Measurements from ENCODE around the gene SPATS2L.

SPATS2L gene, protein sequence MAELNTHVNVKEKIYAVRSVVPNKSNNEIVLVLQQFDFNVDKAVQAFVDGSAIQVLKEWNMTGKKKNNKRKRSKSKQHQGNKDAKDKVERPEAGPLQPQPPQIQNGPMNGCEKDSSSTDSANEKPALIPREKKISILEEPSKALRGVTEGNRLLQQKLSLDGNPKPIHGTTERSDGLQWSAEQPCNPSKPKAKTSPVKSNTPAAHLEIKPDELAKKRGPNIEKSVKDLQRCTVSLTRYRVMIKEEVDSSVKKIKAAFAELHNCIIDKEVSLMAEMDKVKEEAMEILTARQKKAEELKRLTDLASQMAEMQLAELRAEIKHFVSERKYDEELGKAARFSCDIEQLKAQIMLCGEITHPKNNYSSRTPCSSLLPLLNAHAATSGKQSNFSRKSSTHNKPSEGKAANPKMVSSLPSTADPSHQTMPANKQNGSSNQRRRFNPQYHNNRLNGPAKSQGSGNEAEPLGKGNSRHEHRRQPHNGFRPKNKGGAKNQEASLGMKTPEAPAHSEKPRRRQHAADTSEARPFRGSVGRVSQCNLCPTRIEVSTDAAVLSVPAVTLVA

DNA sequence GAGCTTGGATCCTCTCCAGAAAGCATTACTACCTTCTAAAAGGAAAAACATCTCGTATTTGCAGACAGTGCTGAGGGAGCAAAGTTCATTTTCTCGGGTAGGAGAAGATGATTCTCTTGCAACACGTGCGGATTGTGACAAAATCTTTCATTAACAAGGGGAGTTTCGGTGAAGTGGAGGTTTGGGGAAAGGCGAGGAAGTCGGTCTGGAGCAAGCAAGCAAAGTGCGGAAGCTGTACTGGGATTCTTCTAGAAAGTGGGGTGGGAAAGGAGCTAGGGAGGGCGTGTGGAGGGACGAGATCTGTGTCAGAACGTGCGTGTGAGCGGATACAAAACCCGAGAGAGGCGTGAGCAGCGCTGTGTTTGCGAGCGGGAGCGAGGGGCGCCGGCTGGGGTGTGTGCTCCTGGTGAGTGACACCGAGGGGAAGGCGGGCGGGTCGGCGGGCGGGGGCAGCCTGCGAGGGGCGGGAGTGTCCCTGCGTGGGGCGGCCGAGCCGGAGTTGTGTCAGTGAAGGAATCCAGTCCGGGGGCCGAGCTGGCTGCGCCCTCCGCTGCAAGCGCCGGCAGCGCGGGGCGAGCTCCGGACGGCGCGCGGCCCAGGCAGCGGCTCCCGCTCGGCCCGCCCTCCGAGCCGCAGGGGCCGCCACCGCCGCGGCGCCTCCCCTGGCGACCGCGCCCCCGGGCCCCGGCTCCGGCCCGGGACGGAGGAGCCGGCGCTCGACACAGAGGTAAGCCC, at the start of gene SPATS2L:
Gene SPATS2L, plus strand, starts transcription at position 498 of the 735 bp plus-strand sequence. CDS start 82,552 bp downstream, outside the sequence.
- Mint-ChIP-seq H3K27ac (peak within 1 kb of the TSS; percentile 71), H3K4me3 (peak within 1 kb of the TSS; percentile 81), H3K9me3 (no peaks in the 10 kb centered on the region), H3K36me3 (ENCODE audit: low read depth) (peaks cover 3% of the 10 kb centered on the region), H3K4me1 (ENCODE audit: low read depth) (peaks cover 17% of the 10 kb centered on the region), H3K27me3 (peaks cover 30% of the 10 kb centered on the region)
- peak; percentile 74 for DNase-seq

DNA sequence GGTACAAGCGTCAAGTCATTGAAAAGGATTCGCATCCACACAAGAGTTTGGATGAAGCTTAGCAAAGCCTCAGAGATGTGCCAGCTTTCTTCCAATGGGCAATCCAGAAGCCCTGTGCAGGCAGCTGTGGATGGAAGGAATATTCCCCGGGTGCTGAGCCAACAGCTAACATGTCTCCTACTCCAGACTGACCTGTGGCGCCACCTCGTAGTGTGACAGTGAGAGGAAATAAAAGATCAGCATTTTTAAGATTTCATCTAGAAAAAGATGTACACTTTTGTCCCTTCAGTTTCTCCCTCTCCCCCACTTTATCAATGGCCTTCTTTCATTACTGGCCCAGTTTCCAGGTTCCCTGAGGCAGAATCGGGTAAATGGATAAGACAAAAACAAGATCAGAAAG, 48.9 kb upstream of the SPATS2L start:
- no peak overlapping the region for H3K4me3 Mint-ChIP-seq
- H3K4me1 Mint-ChIP-seq (ENCODE audit: low read depth), result no peaks in the 10 kb centered on the region

GRCh38 chr2:200258081-200258480, 48.4 kb upstream of the SPATS2L start:
- no peak overlapping the region for H3K4me3 Mint-ChIP-seq
- no peaks in the 10 kb centered on the region for H3K27me3 Mint-ChIP-seq
- H3K9me3 Mint-ChIP-seq, result no peaks in the 10 kb centered on the region
- no peaks in the 10 kb centered on the region for H3K36me3 Mint-ChIP-seq (ENCODE audit: low read depth)
- no peak overlapping the region for H3K27ac Mint-ChIP-seq
- H3K4me1 Mint-ChIP-seq (ENCODE audit: low read depth), result no peaks in the 10 kb centered on the region
- no peak for DNase-seq

More for the DNA sequence above, 48.9 kb upstream of the SPATS2L start:
- no peak overlapping the region for H3K27ac Mint-ChIP-seq
- H3K27me3 Mint-ChIP-seq, result peaks cover 4% of the 10 kb centered on the region
- H3K9me3 Mint-ChIP-seq, result no peaks in the 10 kb centered on the region
- H3K36me3 Mint-ChIP-seq (ENCODE audit: low read depth), result no peaks in the 10 kb centered on the region
- DNase-seq, result no peak

DNA sequence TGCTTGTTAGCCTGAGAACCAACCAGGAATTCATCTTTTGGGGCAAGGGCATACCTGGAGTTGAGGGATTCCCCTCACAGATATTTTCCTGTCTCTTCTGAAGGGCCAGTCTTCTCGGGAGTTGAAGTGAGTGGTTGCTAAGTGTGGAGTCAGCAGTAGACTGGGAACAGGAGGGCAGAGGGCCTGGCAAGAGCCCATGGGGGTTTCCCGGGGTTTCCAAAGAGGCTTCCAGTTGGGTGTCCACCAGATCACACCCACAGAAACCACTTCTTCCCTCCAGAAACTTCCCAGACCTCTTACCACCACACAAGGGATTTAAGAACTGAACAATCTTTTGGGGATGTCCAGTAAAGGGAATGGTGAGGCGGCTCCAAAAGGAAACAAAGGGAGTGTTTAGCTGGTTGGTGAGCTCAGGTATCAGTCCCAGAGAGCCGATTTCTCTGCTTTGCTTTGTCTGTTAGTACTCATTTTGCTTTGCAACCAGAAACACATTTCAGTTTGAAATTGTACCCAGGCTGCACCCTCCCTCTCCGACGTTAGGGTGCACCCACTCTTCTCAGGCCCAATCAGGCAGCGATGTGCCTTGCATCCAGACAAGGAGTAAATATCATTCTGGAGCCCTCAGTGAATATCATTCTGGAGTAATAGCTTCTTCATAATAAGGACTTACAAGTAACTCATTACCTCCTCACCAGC, 47.5 kb upstream of the SPATS2L start:
- Mint-ChIP-seq H3K27ac (no peak overlapping the region), H3K4me3 (no peak overlapping the region), H3K36me3 (ENCODE audit: low read depth) (no peaks in the 10 kb centered on the region), H3K27me3 (no peaks in the 10 kb centered on the region), H3K9me3 (no peaks in the 10 kb centered on the region), H3K4me1 (ENCODE audit: low read depth) (no peaks in the 10 kb centered on the region)
- no peak for DNase-seq

GRCh38 chr2:200259577-200259957, 46.9 kb upstream of the SPATS2L start:
- no peaks in the 10 kb centered on the region for H3K4me1 Mint-ChIP-seq (ENCODE audit: low read depth)
- H3K27ac Mint-ChIP-seq, result no peak overlapping the region
- H3K36me3 Mint-ChIP-seq (ENCODE audit: low read depth), result no peaks in the 10 kb centered on the region
- H3K9me3 Mint-ChIP-seq, result no peaks in the 10 kb centered on the region
- DNase-seq, result no peak
- no peaks in the 10 kb centered on the region for H3K27me3 Mint-ChIP-seq
- no peak overlapping the region for H3K4me3 Mint-ChIP-seq

DNA sequence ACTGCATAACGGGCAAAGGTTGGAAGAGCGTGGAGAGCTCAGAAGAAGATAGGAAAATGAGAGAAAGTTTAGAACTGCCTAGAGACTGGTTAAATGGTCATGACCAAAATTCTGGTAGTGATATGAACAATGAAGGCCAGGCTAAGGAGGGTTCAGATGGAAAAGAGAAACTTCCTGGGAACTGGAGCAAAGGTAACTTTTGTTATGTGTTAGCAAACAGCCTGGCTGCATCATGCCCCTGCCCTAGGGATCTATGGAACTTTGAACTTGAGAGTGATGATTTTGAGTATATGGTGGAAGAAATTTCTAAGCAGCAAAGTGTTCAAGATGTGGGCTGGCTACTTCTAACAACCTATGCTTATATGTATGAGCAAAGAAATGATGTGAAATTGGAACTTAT, 44.4 kb upstream of the SPATS2L start:
- DNase-seq, result no peak
- Mint-ChIP-seq H3K4me3 (no peak overlapping the region), H3K9me3 (no peaks in the 10 kb centered on the region), H3K27ac (no peak overlapping the region), H3K36me3 (ENCODE audit: low read depth) (no peaks in the 10 kb centered on the region), H3K27me3 (no peaks in the 10 kb centered on the region), H3K4me1 (ENCODE audit: low read depth) (no peaks in the 10 kb centered on the region)

- no peaks in the 10 kb centered on the region for H3K9me3 Mint-ChIP-seq
- DNase-seq, result no peak
- no peaks in the 10 kb centered on the region for H3K27me3 Mint-ChIP-seq
- no peaks in the 10 kb centered on the region for H3K4me1 Mint-ChIP-seq (ENCODE audit: low read depth)
- no peaks in the 10 kb centered on the region for H3K36me3 Mint-ChIP-seq (ENCODE audit: low read depth)
- H3K27ac Mint-ChIP-seq, result no peak overlapping the region
- H3K4me3 Mint-ChIP-seq, result no peak overlapping the region
Measured at GRCh38 chr2:200263279-200263678, 43.2 kb upstream of the SPATS2L start.

DNA sequence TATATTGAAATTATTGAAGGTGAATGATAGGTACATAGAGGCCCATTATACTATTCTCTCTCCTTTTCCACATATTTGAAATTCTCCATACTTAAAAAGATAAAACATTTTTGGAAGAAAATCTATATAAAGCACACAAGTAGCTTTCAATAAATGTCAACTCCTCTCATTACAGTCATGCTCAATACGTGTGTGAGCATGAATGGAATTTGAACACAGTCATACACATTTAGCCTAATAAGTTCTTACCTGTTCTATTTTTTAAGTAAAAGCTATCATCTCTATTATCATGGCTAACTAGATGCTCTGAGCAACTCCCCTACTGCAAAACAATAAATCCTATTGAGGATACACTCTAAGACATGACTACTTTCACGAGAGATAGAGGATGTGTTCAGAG, 41.9 kb upstream of the SPATS2L start:
- no peaks in the 10 kb centered on the region for H3K4me1 Mint-ChIP-seq (ENCODE audit: low read depth)
- H3K9me3 Mint-ChIP-seq, result no peaks in the 10 kb centered on the region
- DNase-seq, result no peak
- no peak overlapping the region for H3K27ac Mint-ChIP-seq
- H3K36me3 Mint-ChIP-seq (ENCODE audit: low read depth), result no peaks in the 10 kb centered on the region
- H3K27me3 Mint-ChIP-seq, result no peaks in the 10 kb centered on the region
- H3K4me3 Mint-ChIP-seq, result no peak overlapping the region

GRCh38 chr2:200266406-200266805, 40.1 kb upstream of the SPATS2L start:
- DNase-seq, result no peak
- Mint-ChIP-seq H3K27ac (no peak overlapping the region), H3K4me1 (ENCODE audit: low read depth) (no peaks in the 10 kb centered on the region), H3K4me3 (no peak overlapping the region), H3K27me3 (no peaks in the 10 kb centered on the region), H3K36me3 (ENCODE audit: low read depth) (no peaks in the 10 kb centered on the region), H3K9me3 (no peaks in the 10 kb centered on the region)

GRCh38 chr2:200267350-200267749, 39.1 kb upstream of the SPATS2L start:
- Mint-ChIP-seq H3K4me3 (no peak overlapping the region), H3K9me3 (no peaks in the 10 kb centered on the region), H3K4me1 (ENCODE audit: low read depth) (no peaks in the 10 kb centered on the region), H3K27me3 (no peaks in the 10 kb centered on the region), H3K27ac (no peak overlapping the region), H3K36me3 (ENCODE audit: low read depth) (no peaks in the 10 kb centered on the region)
- DNase-seq, result no peak

DNA sequence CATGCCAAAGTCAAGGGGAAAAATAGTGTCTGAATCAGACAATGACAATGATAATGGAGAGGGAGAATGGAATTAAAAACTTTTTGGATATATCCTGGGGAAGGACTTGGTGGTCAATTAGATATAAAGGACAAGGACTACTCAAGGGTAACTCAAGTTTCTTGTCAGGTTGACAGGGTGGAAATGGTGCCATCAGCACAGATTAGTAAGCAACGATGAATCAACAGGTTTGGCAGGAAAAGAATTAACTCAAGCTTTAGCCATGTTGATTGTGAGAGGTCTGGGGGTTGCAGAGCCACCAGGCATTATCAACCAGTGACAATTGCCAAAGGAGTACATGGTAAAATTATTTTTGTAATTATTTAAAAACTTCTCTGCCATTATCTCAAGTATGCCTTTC, 35.8 kb upstream of the SPATS2L start:
- Mint-ChIP-seq H3K4me3 (no peak overlapping the region), H3K4me1 (ENCODE audit: low read depth) (no peaks in the 10 kb centered on the region), H3K27me3 (no peaks in the 10 kb centered on the region), H3K9me3 (no peaks in the 10 kb centered on the region), H3K36me3 (ENCODE audit: low read depth) (no peaks in the 10 kb centered on the region), H3K27ac (no peak overlapping the region)
- no peak for DNase-seq

DNA sequence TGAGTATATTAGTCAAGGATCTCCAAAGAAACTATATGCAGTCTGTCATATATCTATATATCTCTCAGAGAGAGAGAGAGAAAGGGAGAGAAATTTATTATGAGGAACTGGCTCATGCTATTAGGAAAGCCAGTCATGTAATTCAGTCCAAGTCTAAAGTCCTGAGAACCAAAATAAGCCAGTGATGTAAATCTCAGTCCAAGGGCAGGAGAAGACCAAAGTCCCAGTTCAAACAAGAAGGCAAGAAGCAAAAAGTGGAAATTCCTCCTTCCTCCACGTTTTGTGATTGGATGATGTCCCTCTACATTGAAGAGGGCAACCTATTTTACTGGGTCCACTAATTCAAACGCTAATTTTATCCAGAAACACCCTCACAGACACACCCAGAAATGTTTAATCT, 34.2 kb upstream of the SPATS2L start:
- Mint-ChIP-seq H3K36me3 (ENCODE audit: low read depth) (no peaks in the 10 kb centered on the region), H3K27ac (no peak overlapping the region), H3K27me3 (no peaks in the 10 kb centered on the region), H3K4me1 (ENCODE audit: low read depth) (no peaks in the 10 kb centered on the region), H3K9me3 (no peaks in the 10 kb centered on the region), H3K4me3 (no peak overlapping the region)
- no peak for DNase-seq

GRCh38 chr2:200274116-200275075, 32.1 kb upstream of the SPATS2L start:
- DNase-seq, result no peak
- Mint-ChIP-seq H3K9me3 (no peaks in the 10 kb centered on the region), H3K4me1 (ENCODE audit: low read depth) (no peaks in the 10 kb centered on the region), H3K36me3 (ENCODE audit: low read depth) (no peaks in the 10 kb centered on the region), H3K27me3 (no peaks in the 10 kb centered on the region), H3K4me3 (no peak overlapping the region), H3K27ac (no peak overlapping the region)

Data from activated T-cell treated with anti-CD3 and anti-CD28 coated beads, Interleukin-2, amount 50 U/mL, for 24 hours (primary cell).